Measurements from ENCODE around the gene PRSS48. TPM values are rescaled to one million over a fixed set of nuclear protein-coding genes. Genes with fewer than 3 reads are reported as not detected.

PRSS48 gene
- total RNA-seq, 1 donor from 2014 or later = not detected

DNA sequence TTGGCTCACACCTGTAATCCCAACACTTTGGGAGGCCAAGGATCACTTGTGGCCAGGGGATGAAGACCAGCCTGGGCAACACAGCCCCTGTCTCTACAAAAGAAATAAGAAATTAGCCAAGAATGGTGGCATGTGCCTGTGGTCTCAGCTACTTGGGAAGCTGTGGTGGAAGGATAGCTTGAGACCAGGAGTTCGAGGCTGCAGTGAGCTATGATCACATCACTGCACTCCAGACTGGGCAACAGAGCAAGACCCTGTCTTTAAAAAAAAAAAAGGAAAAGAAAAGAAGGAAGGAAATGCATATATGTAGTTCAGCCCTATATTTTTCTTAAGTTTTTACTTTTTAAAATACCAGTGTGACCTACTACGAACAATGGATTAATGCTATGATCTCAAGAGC, 15.1 kb downstream of the PRSS48 start:
- Histone ChIP-seq H3K4me3 (ENCODE audit: low read depth, low read length) (no peak overlapping the region), H3K36me3 (ENCODE audit: control insufficient read depth, insufficient read depth, low read length) (no peaks in the 10 kb centered on the region), H3K27me3 (ENCODE audit: control insufficient read depth, insufficient read depth, low read length) (no peaks in the 10 kb centered on the region)
- FAIRE-seq = no peak
- DNase-seq (ENCODE audit: low read depth) = no peak
- TF ChIP-seq, protein P1, sequence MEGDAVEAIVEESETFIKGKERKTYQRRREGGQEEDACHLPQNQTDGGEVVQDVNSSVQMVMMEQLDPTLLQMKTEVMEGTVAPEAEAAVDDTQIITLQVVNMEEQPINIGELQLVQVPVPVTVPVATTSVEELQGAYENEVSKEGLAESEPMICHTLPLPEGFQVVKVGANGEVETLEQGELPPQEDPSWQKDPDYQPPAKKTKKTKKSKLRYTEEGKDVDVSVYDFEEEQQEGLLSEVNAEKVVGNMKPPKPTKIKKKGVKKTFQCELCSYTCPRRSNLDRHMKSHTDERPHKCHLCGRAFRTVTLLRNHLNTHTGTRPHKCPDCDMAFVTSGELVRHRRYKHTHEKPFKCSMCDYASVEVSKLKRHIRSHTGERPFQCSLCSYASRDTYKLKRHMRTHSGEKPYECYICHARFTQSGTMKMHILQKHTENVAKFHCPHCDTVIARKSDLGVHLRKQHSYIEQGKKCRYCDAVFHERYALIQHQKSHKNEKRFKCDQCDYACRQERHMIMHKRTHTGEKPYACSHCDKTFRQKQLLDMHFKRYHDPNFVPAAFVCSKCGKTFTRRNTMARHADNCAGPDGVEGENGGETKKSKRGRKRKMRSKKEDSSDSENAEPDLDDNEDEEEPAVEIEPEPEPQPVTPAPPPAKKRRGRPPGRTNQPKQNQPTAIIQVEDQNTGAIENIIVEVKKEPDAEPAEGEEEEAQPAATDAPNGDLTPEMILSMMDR (IDR thresholded peaks at IDR 0.05; ENCODE audit: insufficient read depth, low read length, severe bottlenecking) = no peak

DNA sequence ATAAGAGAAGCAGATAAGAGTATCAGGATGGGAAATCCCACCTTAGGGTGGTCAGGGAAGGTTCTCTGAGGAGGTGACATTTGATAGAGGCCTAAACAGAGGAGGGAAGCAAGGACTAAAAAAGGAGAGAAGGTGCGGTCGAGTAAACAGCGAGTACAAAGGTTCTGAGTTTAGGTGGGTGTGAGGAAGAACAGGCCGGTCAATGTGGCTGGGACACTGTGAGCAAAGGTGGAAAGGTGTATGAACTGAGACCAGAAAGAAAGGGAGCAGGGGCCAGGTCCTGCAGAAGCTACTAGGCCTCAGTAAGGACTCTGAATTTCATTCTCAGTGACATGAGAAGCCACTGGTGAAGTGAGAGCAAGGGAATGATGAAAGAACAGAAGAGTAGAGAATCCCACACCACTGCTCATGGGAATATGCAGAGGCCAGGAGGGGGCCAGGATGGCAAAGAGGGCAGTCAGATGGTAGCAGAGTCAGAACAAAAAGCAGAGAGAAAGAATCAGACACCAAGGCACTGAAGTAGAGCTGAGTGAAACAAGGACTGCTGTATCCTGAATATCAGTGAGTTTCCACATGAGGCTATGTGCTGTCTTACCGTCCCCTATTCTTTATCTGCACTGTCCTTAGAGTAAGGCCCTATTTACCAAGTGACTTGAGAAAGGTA, 18.0 kb downstream of the PRSS48 start:
- Histone ChIP-seq H3K36me3 (ENCODE audit: control insufficient read depth, insufficient read depth, low read length) (no peaks in the 10 kb centered on the region), H3K4me3 (ENCODE audit: low read depth, low read length) (no peak overlapping the region), H3K27me3 (ENCODE audit: control insufficient read depth, insufficient read depth, low read length) (no peaks in the 10 kb centered on the region)
- TF ChIP-seq, protein P1 (IDR thresholded peaks at IDR 0.05; ENCODE audit: insufficient read depth, low read length, severe bottlenecking) = no peak
- DNase-seq (ENCODE audit: low read depth) = no peak
- no peak for FAIRE-seq

DNA sequence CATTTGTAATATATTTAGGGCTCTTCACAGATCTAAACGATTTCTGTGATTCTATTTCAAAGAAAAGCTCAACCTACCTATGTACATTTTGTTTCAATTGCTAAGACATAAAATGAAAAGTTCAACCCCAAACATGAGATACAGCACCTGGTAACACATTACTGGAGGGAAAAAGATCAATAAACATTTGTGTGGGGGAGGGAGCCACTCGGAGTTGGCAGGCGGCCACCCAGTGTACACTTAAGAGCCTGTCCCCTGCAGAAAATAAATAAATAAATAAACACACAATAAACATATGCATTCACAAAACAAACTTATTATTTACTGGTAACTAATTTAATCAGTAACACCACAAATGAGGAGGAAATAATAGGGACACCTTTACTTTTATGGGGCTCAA, 19.3 kb downstream of the PRSS48 start:
- H3K36me3 ChIP-seq (ENCODE audit: control insufficient read depth, insufficient read depth, low read length) = no peaks in the 10 kb centered on the region
- H3K27me3 ChIP-seq (ENCODE audit: control insufficient read depth, insufficient read depth, low read length) = no peaks in the 10 kb centered on the region
- TF ChIP-seq, protein P1 (IDR thresholded peaks at IDR 0.05; ENCODE audit: insufficient read depth, low read length, severe bottlenecking) = no peak
- FAIRE-seq (no peak), DNase-seq (ENCODE audit: low read depth) (no peak)
- H3K4me3 ChIP-seq (ENCODE audit: low read depth, low read length) = no peak overlapping the region

DNA sequence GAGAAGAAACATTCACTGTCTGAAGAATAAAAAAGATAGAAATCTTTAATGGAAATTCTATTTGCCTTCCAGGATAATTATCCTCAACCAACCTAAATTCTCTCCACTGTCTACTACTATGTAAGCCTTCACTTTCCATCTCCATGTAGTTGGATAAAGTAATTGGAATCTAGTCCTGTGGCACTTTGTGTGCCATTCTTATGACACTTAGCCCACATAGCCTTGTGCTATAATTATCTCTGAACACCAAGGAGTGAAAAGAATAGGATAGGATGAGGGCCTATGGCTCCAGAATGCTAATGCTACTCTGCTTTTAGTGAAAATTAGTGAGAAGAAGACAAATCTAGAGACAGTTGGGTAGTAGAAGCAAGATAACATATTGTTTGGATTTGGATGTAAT, 20.2 kb downstream of the PRSS48 start:
- Histone ChIP-seq H3K36me3 (ENCODE audit: control insufficient read depth, insufficient read depth, low read length) (no peaks in the 10 kb centered on the region), H3K4me3 (ENCODE audit: low read depth, low read length) (no peak overlapping the region), H3K27me3 (ENCODE audit: control insufficient read depth, insufficient read depth, low read length) (no peaks in the 10 kb centered on the region)
- TF ChIP-seq, protein P1 (IDR thresholded peaks at IDR 0.05; ENCODE audit: insufficient read depth, low read length, severe bottlenecking) = no peak
- no peak for FAIRE-seq
- DNase-seq (ENCODE audit: low read depth) = no peak

DNA sequence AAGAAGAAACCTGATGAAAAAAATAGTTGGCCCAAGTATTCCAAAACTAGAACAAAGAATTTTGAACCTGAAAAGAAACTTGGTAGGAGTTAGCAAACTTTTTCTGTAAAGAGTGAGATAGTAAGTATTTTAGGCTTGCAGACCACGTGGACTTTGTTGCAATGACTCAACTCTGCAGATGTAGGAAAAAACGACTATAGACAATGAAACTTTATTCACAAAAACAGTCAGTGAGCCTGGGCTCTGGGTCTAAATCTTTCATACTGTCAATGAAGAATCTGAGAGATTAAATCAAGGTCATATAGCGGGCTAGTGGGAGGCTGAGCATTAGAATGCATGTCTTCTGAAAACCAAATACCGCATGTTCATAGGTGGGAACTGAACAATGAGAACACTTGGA, 25.5 kb downstream of the PRSS48 start:
- TF ChIP-seq, protein P1 (IDR thresholded peaks at IDR 0.05; ENCODE audit: insufficient read depth, low read length, severe bottlenecking) = no peak
- FAIRE-seq (no peak), DNase-seq (ENCODE audit: low read depth) (no peak)
- Histone ChIP-seq H3K36me3 (ENCODE audit: control insufficient read depth, insufficient read depth, low read length) (no peaks in the 10 kb centered on the region), H3K27me3 (ENCODE audit: control insufficient read depth, insufficient read depth, low read length) (no peaks in the 10 kb centered on the region), H3K4me3 (ENCODE audit: low read depth, low read length) (no peak overlapping the region)

DNA sequence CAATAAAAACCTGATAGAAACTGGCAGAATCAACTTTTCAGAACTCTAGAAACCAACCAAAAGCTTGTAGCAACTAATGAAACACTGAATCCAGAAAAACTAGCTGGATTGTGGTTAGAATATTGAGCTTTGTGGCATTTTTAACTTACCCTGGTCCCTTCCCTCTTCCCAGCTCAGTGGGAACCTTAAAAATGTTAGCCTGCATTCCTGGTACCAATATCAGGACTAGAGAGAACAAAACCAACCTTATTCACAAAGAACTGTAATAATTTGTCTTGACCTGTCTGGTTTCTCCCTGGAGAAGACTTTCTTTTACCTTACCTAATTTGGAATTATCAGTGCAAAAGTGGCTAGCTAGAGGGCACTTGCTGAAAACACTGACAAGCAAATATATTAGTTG, 27.3 kb downstream of the PRSS48 start:
- FAIRE-seq (no peak), DNase-seq (ENCODE audit: low read depth) (no peak)
- TF ChIP-seq, protein P1 (IDR thresholded peaks at IDR 0.05; ENCODE audit: insufficient read depth, low read length, severe bottlenecking) = no peak
- Histone ChIP-seq H3K27me3 (ENCODE audit: control insufficient read depth, insufficient read depth, low read length) (no peaks in the 10 kb centered on the region), H3K4me3 (ENCODE audit: low read depth, low read length) (no peak overlapping the region), H3K36me3 (ENCODE audit: control insufficient read depth, insufficient read depth, low read length) (no peaks in the 10 kb centered on the region)
